HL-60 (cell line): ENCODE results near the gene SELENBP1.
"Not testable (repeated sequence)": the region's sequence is repeated elsewhere in the genome, so short reads cannot be mapped to it uniquely, and the experiment has no call there.

Experiments used
- DNase-seq, 2 experiments: peaks; one replicate each; pipeline ENCODE4 v3.0.0-alpha.2; 2010 to 2020; ENCODE audit warnings: low read depth in 1 of 2, low spot score in 1 of 2
- H3K27ac ChIP-seq: fragments of 250-450 bp; sonication (Bioruptor Pico); replicated peaks from 2 replicates; pipeline ENCODE4 v1.5.1; 2020; ENCODE audit warnings: mild to moderate bottlenecking, moderate library complexity
- H3K27me3 ChIP-seq: fragments of 250-450 bp; sonication (Bioruptor Pico); 2 replicates; pipeline ENCODE4 v1.5.1; 2021; ENCODE audit warnings: mild to moderate bottlenecking, moderate library complexity; ENCODE audit not compliant: insufficient read depth, poor library complexity, severe bottlenecking
- H3K4me3 ChIP-seq: replicated peaks from 2 replicates; pipeline ENCODE4 v1.5.1; 2011; ENCODE audit warnings: mild to moderate bottlenecking, control low read depth, low read length; ENCODE audit not compliant: insufficient read depth
- GABPA ChIP-seq: IDR thresholded peaks from 2 replicates; pipeline ENCODE4 v1.6.1; 2012; ENCODE audit warnings: low read depth
- POLR2AphosphoS5 ChIP-seq: IDR thresholded peaks from 2 replicates; pipeline ENCODE4 v1.6.1; 2012; ENCODE audit warnings: low read depth
- SPI1 ChIP-seq: IDR thresholded peaks from 2 replicates; pipeline ENCODE4 v1.6.1; 2012; ENCODE audit warnings: low read depth, mild to moderate bottlenecking, borderline replicate concordance
- TF ChIP-seq, protein P1 (sequence below): IDR thresholded peaks from 2 replicates; pipeline ENCODE4 v1.6.1; 2012; ENCODE audit warnings: low read depth; ENCODE audit not compliant: insufficient replicate concordance
- TF ChIP-seq, protein P2 (sequence below): IDR thresholded peaks from one replicate; pipeline ENCODE4 v1.5.1; 2011; ENCODE audit warnings: low read length, control low read depth, inconsistent platforms; ENCODE audit not compliant: insufficient read depth

The SELENBP1 gene

DNA sequence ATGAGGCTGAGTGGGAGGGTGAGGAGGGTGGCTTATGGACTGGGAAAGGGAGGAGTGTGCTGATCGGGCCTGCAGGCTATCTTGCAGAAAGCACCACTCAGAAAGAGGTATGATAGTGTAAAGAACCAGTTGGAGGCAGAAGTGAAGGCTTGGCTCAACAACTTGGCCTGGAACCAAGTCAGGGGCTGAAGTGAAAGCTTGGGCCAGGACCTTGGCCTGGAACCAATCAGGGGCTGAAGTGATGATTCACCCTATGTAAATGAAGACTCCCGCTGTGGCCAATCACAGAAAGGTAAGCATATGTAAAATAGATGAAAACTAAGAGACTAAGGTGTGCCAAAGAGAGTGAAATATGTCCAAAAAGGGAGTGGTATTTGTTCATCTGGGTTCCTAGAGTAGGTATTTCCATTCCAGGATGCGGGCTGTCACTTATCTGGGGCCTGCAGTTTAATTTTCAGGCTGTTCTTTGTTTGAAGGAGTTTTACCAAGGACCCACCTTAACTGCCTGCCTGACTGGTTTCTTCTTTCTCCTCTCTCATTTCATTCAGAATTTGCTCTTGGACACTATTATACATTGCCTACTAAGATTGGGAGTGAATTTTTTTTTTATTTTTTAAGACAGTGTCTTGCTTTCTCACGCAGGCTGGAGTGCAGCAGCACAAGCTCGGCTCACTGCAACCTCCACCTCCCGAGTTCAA, 20.3 kb downstream of the SELENBP1 start:
- Histone ChIP-seq H3K27me3 (no peaks in the 10 kb centered on the region), H3K27ac (no peak overlapping the region), H3K4me3 (no peak overlapping the region)
- no peak for DNase-seq
- TF ChIP-seq, protein P1, sequence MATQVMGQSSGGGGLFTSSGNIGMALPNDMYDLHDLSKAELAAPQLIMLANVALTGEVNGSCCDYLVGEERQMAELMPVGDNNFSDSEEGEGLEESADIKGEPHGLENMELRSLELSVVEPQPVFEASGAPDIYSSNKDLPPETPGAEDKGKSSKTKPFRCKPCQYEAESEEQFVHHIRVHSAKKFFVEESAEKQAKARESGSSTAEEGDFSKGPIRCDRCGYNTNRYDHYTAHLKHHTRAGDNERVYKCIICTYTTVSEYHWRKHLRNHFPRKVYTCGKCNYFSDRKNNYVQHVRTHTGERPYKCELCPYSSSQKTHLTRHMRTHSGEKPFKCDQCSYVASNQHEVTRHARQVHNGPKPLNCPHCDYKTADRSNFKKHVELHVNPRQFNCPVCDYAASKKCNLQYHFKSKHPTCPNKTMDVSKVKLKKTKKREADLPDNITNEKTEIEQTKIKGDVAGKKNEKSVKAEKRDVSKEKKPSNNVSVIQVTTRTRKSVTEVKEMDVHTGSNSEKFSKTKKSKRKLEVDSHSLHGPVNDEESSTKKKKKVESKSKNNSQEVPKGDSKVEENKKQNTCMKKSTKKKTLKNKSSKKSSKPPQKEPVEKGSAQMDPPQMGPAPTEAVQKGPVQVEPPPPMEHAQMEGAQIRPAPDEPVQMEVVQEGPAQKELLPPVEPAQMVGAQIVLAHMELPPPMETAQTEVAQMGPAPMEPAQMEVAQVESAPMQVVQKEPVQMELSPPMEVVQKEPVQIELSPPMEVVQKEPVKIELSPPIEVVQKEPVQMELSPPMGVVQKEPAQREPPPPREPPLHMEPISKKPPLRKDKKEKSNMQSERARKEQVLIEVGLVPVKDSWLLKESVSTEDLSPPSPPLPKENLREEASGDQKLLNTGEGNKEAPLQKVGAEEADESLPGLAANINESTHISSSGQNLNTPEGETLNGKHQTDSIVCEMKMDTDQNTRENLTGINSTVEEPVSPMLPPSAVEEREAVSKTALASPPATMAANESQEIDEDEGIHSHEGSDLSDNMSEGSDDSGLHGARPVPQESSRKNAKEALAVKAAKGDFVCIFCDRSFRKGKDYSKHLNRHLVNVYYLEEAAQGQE = no peak
- TF ChIP-seq, protein P2, sequence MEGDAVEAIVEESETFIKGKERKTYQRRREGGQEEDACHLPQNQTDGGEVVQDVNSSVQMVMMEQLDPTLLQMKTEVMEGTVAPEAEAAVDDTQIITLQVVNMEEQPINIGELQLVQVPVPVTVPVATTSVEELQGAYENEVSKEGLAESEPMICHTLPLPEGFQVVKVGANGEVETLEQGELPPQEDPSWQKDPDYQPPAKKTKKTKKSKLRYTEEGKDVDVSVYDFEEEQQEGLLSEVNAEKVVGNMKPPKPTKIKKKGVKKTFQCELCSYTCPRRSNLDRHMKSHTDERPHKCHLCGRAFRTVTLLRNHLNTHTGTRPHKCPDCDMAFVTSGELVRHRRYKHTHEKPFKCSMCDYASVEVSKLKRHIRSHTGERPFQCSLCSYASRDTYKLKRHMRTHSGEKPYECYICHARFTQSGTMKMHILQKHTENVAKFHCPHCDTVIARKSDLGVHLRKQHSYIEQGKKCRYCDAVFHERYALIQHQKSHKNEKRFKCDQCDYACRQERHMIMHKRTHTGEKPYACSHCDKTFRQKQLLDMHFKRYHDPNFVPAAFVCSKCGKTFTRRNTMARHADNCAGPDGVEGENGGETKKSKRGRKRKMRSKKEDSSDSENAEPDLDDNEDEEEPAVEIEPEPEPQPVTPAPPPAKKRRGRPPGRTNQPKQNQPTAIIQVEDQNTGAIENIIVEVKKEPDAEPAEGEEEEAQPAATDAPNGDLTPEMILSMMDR = no peak
- TF ChIP-seq GABPA (no peak), POLR2AphosphoS5 (no peak), SPI1 (no peak)

DNA sequence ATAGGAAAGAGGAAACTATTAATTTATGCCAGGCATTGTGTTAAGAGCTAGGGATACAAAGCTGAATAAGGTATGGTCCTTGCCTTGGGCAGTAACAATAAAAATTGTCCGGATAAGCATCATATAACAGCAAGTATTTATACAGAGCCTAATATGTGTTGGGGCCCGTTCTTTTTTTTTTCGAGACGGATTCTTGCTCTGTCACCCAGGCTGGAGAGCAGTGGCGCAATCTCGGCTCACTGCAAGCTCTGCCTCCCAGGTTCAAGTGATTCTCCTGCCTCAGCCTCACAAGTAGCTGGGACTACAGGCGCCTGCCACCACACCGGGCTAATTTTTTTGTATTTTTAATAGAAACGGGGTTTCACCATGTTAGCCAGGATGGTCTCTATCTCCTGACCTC, 22.2 kb downstream of the SELENBP1 start:
- not testable (repeated sequence) for H3K27me3 ChIP-seq

DNA sequence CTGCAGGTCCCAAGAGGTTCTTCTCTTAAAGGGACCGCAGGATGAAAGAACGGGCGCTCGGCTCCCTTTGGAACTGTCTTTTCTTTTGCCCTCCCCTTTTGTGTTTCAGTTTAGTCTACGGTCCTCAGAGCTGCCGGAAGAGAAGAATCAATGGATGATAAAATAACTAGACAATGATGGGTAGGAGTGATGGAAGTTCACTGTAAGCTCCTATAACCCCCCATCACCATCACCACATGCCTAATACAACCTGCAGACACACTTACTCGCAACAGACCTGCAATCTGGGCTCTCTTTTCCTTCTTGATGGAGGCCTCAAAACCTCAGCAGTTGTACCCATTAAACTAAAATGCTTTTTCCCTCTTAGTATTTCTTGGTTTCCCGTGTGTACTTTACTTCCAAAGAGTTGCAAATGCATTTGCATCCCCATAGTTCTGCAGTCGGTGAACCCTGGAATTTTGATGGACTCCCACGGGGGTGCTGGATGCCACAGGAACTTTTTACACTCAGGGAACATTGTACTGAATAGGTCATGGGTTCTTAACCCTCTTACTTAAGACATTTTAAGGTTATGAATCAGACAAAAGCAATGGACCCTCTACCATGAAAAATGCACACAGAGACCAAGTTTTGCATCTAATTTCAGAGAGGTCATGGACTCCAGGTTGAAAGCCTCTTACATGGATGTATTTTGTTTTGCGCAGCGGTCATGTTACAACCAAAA, 24.8 kb downstream of the SELENBP1 start:
- Histone ChIP-seq H3K4me3 (peak overlapping the region; percentile 34), H3K27ac (peak overlapping the region; percentile 95), H3K27me3 (no peaks in the 10 kb centered on the region)
- DNase-seq = no peak
- TF ChIP-seq, protein P2 = no peak
- TF ChIP-seq POLR2AphosphoS5 = no peak
- TF ChIP-seq SPI1 = no peak
- TF ChIP-seq, protein P1 = no peak
- TF ChIP-seq GABPA = no peak

More for the DNA sequence above, 22.2 kb downstream of the SELENBP1 start:
- not testable (repeated sequence) for DNase-seq, H3K27ac ChIP-seq, H3K4me3 ChIP-seq

DNA sequence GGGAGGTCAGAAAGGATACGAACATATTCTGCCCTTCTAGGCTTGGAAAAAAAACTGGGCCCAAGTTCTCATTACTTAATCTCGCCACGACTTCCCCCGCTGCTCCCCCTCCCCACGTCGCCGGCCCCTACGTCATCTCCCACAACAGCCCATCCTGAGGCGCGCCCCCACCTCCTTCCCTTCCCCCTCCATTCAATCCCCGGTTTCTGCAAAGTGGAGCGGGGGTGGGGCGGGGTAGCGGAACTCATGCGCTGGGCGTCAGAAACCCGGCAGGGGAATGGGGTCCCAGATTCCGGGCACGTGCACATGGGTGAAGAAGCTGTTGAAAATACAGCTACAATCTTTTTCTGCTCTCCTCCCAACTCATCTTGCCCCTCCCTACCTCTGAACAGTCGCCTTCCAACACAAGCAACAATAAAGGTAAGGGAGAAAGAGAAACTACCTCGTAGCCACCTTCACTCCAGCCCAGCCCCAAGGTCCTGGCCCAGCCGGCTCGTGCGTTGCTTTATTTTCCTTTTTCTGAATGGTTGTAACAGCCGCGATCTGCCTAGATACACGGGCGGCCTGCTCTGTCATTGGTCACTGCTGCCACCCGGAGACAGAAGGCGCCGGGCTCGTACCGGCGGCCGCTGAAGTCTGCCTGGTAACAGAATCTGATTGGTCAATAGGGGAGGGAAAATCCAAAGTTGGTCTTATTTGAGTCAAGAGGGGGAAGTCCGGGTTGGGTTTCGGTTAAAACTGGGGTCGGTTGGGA, 25.6 kb downstream of the SELENBP1 start, which contains the start of gene RFX5:
RFX5 (minus strand) TSS at position 484 of the 754 bp plus-strand sequence. CDS start 932 bp downstream, outside the sequence.
- peak; percentile 98 to 99 for DNase-seq
- Histone ChIP-seq H3K27ac (peak within 1 kb of the TSS; percentile 95), H3K4me3 (peak within 1 kb of the TSS; percentile 69), H3K27me3 (no peaks in the 10 kb centered on the region)
- TF ChIP-seq, protein P1 = no peak
- TF ChIP-seq, protein P2 = no peak
- peak; percentile 79 for TF ChIP-seq POLR2AphosphoS5
- TF ChIP-seq SPI1 = peak; percentile 27; the same call in 1 of the 2 replicates
- TF ChIP-seq GABPA = no peak
